SK-N-MC (cell line): ENCODE measurements around the gene PXMP2.

Source experiments
- DNase-seq: peaks from one replicate; pipeline ENCODE4 v3.0.0-alpha.2; 2011; ENCODE audit warnings: low read depth, low spot score
- H3K27ac ChIP-seq: fragments of 200-600 bp; sonication (generic); 2 replicates; pipeline ENCODE4 v1.5.1; 2016; ENCODE audit warnings: mixed run types
- H3K36me3 ChIP-seq: fragments of 200-600 bp; sonication (generic); 2 replicates; pipeline ENCODE4 v1.6.1; 2017; ENCODE audit warnings: antibody characterized with exemption, low read length, mixed read lengths; ENCODE audit not compliant: insufficient read depth
- H3K4me3 ChIP-seq: fragments of 200-600 bp; sonication (generic); 2 replicates; pipeline ENCODE4 v1.5.1; 2016
- H3K9ac ChIP-seq: fragments of 200-600 bp; sonication (generic); 2 replicates; pipeline ENCODE4 v1.8.0; 2017; ENCODE audit warnings: mixed run types, mixed read lengths; ENCODE audit not compliant: insufficient read length
- H3K9me3 ChIP-seq: fragments of 200-600 bp; sonication (generic); 2 replicates; pipeline ENCODE4 v1.6.1; 2017; ENCODE audit warnings: low read depth, mild to moderate bottlenecking, antibody characterized with exemption, low read length, moderate library complexity, mixed read lengths
- EZH2 ChIP-seq: fragments of 200-600 bp; sonication (generic); IDR thresholded peaks from one replicate; pipeline ENCODE4 v1.6.1; 2017; ENCODE audit warnings: antibody characterized with exemption
- FOXP2 ChIP-seq: optimal IDR thresholded peaks from 2 replicates; pipeline ENCODE3; 2011; ENCODE audit warnings: mild to moderate bottlenecking, moderate library complexity; ENCODE audit not compliant: insufficient read depth; ENCODE audit errors: extremely low read length, control extremely low read depth
- POLR2AphosphoS5 ChIP-seq: IDR thresholded peaks from 2 replicates; pipeline ENCODE4 v1.6.1; 2012; ENCODE audit warnings: mild to moderate bottlenecking, low read depth, low read length, borderline replicate concordance

Gene PXMP2

DNA sequence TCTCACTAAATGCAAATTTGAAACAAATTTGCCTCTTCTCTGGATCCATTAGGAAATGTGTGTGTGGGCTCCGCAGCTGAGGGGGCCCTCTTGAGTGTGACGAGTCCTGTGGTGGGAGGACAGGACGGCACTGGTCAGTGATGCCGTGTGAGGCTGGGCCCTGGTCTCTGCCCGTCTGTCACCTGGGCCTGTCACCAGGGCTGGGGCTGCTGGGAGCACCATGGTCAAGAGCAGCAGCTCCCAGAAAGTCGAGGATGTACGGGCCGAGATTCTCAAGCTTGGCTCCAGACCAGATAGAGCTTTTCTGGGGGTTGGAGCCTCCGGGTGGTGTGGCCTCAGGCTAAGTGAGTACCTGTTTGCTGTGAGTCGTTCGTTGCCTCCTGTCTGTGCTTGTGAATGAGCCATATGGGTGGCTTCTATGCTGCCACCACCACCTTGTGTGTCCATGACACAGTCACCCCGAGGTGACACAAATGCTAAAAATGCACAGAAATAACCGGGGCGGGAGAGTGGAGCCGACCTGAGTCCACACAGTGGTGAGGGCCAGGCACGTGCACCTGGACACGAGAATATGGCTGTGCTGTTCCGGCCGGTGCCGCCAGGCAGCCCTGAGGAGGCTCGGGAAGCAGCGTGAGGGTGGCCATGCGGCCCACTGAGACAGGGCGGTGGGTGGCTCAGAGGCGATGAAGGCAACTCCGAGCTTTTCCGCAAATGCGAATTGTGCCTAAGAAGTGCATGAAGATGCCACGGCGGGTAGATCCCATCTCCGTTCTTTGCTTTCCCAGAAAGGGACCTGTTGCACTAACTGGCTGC, 32.0 kb downstream of the PXMP2 start:
- Histone ChIP-seq H3K9ac (no peak overlapping the region), H3K9me3 (no peaks in the 10 kb centered on the region), H3K36me3 (peaks cover 69% of the 10 kb centered on the region), H3K27ac (peak overlapping the region; percentile 78), H3K4me3 (no peak overlapping the region)
- no peak for TF ChIP-seq FOXP2
- TF ChIP-seq POLR2AphosphoS5: peak; percentile 25; the same call in 1 of the 2 replicates
- DNase-seq: no peak

- no peaks in the 10 kb centered on the region for H3K9me3 ChIP-seq
- H3K27ac ChIP-seq: peak overlapping the region; percentile 78; the same call in 1 of the 2 replicates
- H3K4me3 ChIP-seq: no peak overlapping the region
- no peak overlapping the region for H3K9ac ChIP-seq
- peaks cover 69% of the 10 kb centered on the region for H3K36me3 ChIP-seq
- TF ChIP-seq POLR2AphosphoS5: no peak
- TF ChIP-seq EZH2: no peak
- TF ChIP-seq FOXP2: no peak
- no peak for DNase-seq
Observed at GRCh38 chr12:132719954-132720324, 32.6 kb downstream of the PXMP2 start.

GRCh38 chr12:132720606-132721345, 33.4 kb downstream of the PXMP2 start:
- Histone ChIP-seq H3K36me3 (peaks cover 73% of the 10 kb centered on the region), H3K9me3 (no peaks in the 10 kb centered on the region), H3K27ac (no peak overlapping the region), H3K4me3 (no peak overlapping the region), H3K9ac (no peak overlapping the region)
- TF ChIP-seq EZH2: no peak
- DNase-seq: no peak

- Histone ChIP-seq H3K27ac (peak overlapping the region; percentile 73), H3K36me3 (peaks cover 83% of the 10 kb centered on the region), H3K4me3 (no peak overlapping the region), H3K9ac (peak overlapping the region; percentile 12), H3K9me3 (no peaks in the 10 kb centered on the region)
- TF ChIP-seq EZH2 (no peak), POLR2AphosphoS5 (peak; percentile 41; the same call in 1 of the 2 replicates)
- DNase-seq: no peak
Observed at GRCh38 chr12:132723015-132723763, 35.8 kb downstream of the PXMP2 start.

DNA sequence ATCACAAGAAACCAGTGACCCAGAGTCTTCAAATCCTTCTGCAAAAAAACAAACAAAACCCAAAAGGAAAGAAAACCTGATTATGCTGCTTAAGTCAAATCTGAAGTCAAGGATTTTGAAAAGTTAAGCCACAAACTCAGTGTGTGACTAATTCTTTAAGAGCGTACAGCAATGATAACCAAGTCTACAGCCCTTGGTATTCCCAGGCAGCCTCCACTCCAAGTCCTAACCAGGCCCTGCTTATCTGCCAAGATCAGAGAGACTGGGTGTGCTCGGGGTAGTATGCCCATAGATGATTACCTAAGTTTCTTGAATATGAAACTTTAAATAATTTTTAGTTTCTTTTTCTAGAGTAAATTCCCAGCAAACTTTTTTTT, 36.4 kb downstream of the PXMP2 start:
- no peak overlapping the region for H3K4me3 ChIP-seq
- H3K36me3 ChIP-seq: peaks cover 86% of the 10 kb centered on the region
- no peaks in the 10 kb centered on the region for H3K9me3 ChIP-seq
- DNase-seq: no peak
- TF ChIP-seq POLR2AphosphoS5 (no peak), FOXP2 (no peak), EZH2 (no peak)
- H3K9ac ChIP-seq: peak overlapping the region; percentile 12
- H3K27ac ChIP-seq: peak overlapping the region; percentile 73

GRCh38 chr12:132724506-132725241, 37.3 kb downstream of the PXMP2 start:
- TF ChIP-seq FOXP2 (no peak), POLR2AphosphoS5 (no peak), EZH2 (no peak)
- Histone ChIP-seq H3K27ac (0 out of 2 replicates have a peak overlapping the region, but pooled peaks have one; percentile 22), H3K9ac (no peak overlapping the region), H3K4me3 (no peak overlapping the region), H3K36me3 (peaks cover 79% of the 10 kb centered on the region), H3K9me3 (no peaks in the 10 kb centered on the region)
- DNase-seq: no peak

GRCh38 chr12:132726386-132726785, 39.0 kb downstream of the PXMP2 start:
- TF ChIP-seq POLR2AphosphoS5: no peak
- no peak for TF ChIP-seq EZH2
- TF ChIP-seq FOXP2: no peak
- Histone ChIP-seq H3K9ac (no peak overlapping the region), H3K27ac (no peak overlapping the region; the same call in 1 of the 2 replicates), H3K4me3 (no peak overlapping the region), H3K9me3 (no peaks in the 10 kb centered on the region), H3K36me3 (peaks cover 80% of the 10 kb centered on the region)
- DNase-seq: no peak

GRCh38 chr12:132727091-132727794, 39.9 kb downstream of the PXMP2 start:
- Histone ChIP-seq H3K4me3 (no peak overlapping the region), H3K27ac (no peak overlapping the region), H3K9ac (no peak overlapping the region), H3K9me3 (no peaks in the 10 kb centered on the region), H3K36me3 (peaks cover 80% of the 10 kb centered on the region)
- no peak for TF ChIP-seq FOXP2
- no peak for TF ChIP-seq EZH2
- no peak for TF ChIP-seq POLR2AphosphoS5
- no peak for DNase-seq
